GM12801 (cell line): ENCODE results near the gene ERVV-1.

Experiments used
- TF ChIP-seq, protein P1 (sequence below): IDR thresholded peaks from one replicate; pipeline ENCODE4 v1.5.1; 2011; ENCODE audit warnings: control low read depth; ENCODE audit not compliant: insufficient read length; ENCODE audit errors: extremely low read depth

Gene ERVV-1

DNA sequence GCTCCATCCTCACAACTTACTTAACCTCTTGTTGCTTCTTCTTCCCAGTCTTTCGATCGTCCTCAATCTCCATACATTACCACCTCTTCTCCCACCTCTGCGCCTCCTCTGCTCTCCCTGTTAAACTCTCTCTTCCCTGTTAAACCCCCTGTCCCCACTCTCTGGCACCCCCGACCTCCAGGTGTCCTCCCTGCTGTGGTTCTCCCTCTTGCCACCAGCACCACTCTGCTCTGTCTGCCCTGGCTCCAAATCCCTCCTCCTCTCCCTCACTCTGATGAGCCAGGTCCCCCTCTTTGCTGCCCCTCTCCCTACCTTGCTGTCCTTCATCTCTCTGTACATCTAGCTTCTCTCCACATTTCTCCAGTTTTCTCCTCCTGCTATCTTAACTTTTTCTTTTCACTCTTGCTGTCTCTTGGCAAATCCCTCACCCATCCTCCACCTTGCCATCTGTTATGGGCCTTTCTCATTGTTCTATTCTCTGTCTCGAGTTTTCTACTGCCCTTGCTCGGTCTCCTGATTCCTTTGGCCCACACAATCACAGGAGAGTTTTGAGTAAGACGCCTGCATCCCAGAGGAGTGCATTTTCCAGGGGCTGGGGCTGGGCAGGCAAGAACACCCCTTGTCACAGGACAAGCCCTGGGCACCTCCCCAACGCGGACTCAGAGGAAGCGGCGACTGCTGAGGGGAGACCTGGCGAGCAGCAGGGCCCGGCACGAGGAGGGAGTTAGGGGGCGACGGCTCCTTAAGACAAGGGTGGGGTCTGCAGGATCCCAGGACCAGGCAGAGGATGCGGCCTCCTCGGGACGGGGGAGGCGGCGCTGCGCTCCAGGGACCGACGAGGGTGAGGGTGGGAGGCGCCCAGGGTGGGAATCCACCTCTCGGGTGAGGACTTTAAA, 21.4 kb upstream of the ERVV-1 start:
- TF ChIP-seq, protein P1, sequence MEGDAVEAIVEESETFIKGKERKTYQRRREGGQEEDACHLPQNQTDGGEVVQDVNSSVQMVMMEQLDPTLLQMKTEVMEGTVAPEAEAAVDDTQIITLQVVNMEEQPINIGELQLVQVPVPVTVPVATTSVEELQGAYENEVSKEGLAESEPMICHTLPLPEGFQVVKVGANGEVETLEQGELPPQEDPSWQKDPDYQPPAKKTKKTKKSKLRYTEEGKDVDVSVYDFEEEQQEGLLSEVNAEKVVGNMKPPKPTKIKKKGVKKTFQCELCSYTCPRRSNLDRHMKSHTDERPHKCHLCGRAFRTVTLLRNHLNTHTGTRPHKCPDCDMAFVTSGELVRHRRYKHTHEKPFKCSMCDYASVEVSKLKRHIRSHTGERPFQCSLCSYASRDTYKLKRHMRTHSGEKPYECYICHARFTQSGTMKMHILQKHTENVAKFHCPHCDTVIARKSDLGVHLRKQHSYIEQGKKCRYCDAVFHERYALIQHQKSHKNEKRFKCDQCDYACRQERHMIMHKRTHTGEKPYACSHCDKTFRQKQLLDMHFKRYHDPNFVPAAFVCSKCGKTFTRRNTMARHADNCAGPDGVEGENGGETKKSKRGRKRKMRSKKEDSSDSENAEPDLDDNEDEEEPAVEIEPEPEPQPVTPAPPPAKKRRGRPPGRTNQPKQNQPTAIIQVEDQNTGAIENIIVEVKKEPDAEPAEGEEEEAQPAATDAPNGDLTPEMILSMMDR = no peak

- TF ChIP-seq, protein P1 = no peak
Observed at GRCh38 chr19:52993342-52994178, 20.2 kb upstream of the ERVV-1 start.

DNA sequence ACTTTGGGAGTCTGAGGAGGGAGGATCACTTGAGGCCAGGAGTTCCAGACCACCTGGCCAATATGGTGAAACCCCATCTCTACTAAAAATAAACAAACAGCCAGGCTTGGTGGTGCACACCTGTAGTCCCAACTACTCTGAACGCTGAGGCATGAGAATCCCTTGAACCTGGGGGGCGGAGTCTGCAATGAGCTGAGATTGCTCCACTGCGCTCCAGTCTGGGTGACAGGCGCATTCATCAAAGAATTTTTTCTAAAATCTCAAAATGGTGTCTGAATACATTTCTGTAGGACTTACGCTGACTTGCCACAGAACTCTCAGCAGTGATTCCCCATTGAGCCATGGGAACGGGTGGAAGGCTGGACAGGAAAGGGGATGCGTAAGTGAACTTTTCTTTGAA, 18.0 kb upstream of the ERVV-1 start:
- TF ChIP-seq, protein P1 = no peak

DNA sequence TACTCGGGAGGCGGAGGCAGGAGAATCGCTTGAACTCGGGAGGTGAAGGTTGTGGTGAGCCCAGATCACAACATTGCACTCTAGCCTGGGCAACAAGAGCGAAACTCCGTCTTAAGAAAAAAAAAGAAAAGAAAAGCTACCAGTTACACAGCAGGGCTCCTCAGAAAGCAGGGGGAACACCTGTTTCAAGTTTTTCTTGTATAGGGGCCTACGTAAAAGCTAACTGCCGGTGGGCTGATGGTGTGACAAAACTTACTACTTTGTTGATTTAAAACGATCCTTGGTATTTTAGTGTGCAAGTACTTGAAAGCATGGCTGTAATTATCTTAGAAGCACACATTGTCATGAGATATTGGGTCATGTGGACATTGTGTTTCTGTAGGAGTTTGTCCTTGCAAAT, 15.7 kb upstream of the ERVV-1 start:
- TF ChIP-seq, protein P1 = no peak

GRCh38 chr19:53002479-53002878, 11.2 kb upstream of the ERVV-1 start:
- TF ChIP-seq, protein P1 = no peak

DNA sequence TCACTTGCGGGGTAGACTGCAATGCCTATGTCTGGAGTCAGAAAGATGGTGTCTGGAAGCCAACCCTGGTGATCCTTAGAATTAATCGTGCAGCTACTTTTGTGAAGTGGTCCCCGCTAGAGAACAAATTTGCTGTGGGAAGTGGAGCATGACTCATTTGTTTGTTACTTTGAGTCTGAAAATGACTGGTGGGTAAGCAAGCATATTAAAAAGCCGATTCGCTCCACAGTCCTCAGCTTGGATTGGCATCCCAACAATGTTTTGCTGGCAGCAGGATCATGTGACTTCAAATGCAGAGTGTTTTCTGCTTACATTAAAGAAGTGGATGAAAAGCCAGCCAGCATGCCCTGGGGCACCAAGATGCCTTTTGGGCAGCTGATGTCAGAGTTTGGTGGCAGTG, 9.5 kb upstream of the ERVV-1 start:
- TF ChIP-seq, protein P1 = no peak

DNA sequence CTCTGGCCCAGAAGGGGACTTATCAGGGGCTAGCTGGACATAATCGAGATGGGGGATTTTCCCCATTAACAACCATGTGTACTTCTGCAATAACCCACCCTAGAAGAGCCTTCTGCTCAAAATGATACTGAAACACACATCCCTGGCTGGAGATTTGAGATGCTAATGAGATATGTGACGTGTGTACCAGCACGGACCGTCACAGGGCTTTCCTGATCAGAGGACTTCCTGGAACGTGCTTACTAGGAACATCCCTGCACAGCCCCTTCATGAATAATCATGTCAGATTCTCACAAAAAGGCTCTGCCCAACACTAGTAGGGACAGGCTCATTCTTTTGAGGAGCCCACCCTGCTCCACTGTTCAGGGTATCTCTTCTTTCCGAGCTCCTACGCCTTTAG, 6.5 kb upstream of the ERVV-1 start:
- TF ChIP-seq, protein P1 = no peak
